CD4-positive, alpha-beta T cell (primary cell): ENCODE results near the gene TIE1. TPM values are rescaled to one million over a fixed set of nuclear protein-coding genes. Genes with fewer than 3 reads are reported as not detected.

Experiments used
- ATAC-seq: fragments of 200-7000 bp; cut with Tn5 transposase; one replicate; pipeline ENCODE4 v1.10.0; 2022; ENCODE audit warnings: mild to moderate bottlenecking; ENCODE audit not compliant: poor library complexity
- CTCF ChIA-PET: fragments of 350-600 bp; sonication (Branson Sonifier 250); formaldehyde crosslinking; loops from one replicate; lab custom pipeline; 2021; ENCODE audit warnings: antibody characterized with exemption, inconsistent platforms; lab: Charles Lee
- POLR2A ChIA-PET: fragments of 350-600 bp; sonication (Branson Sonifier 250); formaldehyde crosslinking; loops from one replicate; lab custom pipeline; 2021; ENCODE audit warnings: antibody characterized with exemption, inconsistent platforms; lab: Charles Lee
- DNase-seq, 14 experiments: peaks; one replicate each; pipeline ENCODE4 v3.0.0-alpha.2; 2013 to 2020; ENCODE audit warnings: mixed read lengths in 2 of 14
- H3K27ac ChIP-seq, 2 donors: one replicate each; pipeline versions ENCODE4 v1.5.1 to v1.7.0; 2013; ENCODE audit warnings: low read length in 2 of 2, low read depth in 1 of 2, mild to moderate bottlenecking in 1 of 2
- H3K27me3 ChIP-seq, 2 experiments: 1 replicate in 1 of 2; 2 replicates in 1 of 2; pipeline versions ENCODE4 v1.6.1 to v1.7.0; 2013; ENCODE audit warnings: low read length in 2 of 2, control low read depth in 1 of 2, mild to moderate bottlenecking in 1 of 2, moderate library complexity in 1 of 2; ENCODE audit not compliant: insufficient read depth in 2 of 2, control insufficient read depth in 1 of 2
- H3K36me3 ChIP-seq: one replicate; pipeline ENCODE4 v1.6.1; 2013; ENCODE audit warnings: low read length, control low read depth; ENCODE audit not compliant: insufficient read depth
- H3K4me1 ChIP-seq: one replicate; pipeline ENCODE4 v1.6.1; 2013; ENCODE audit warnings: low read length, control low read depth; ENCODE audit not compliant: insufficient read depth
- H3K4me3 ChIP-seq: one replicate; pipeline ENCODE4 v1.5.1; 2013; ENCODE audit warnings: mild to moderate bottlenecking, low read length, moderate library complexity
- H3K9me3 ChIP-seq, 2 experiments: 1 replicate in 1 of 2; 2 replicates in 1 of 2; pipeline versions ENCODE4 v1.6.1 to v1.7.0; 2013; ENCODE audit warnings: low read length in 2 of 2, mild to moderate bottlenecking in 2 of 2, control low read depth in 1 of 2, moderate library complexity in 1 of 2; ENCODE audit not compliant: control insufficient read depth in 1 of 2, insufficient read depth in 1 of 2
- H3K27ac Mint-ChIP-seq: one replicate; pipeline ENCODE4 v1.8.0; 2020; ENCODE audit warnings: mixed read lengths
- H3K27me3 Mint-ChIP-seq: one replicate; pipeline ENCODE4 v1.8.0; 2021; ENCODE audit warnings: mixed read lengths
- H3K36me3 Mint-ChIP-seq: one replicate; pipeline ENCODE4 v1.8.0; 2021; ENCODE audit warnings: low read depth, mixed read lengths
- H3K4me1 Mint-ChIP-seq: one replicate; pipeline ENCODE4 v1.8.0; 2021; ENCODE audit warnings: low read depth, mixed read lengths
- H3K4me3 Mint-ChIP-seq: one replicate; pipeline ENCODE4 v1.8.0; 2020; ENCODE audit warnings: mild to moderate bottlenecking, mixed read lengths
- H3K9me3 Mint-ChIP-seq: one replicate; pipeline ENCODE4 v1.8.0; 2020; ENCODE audit warnings: mixed read lengths
- CTCF ChIP-seq: fragments of 200-600 bp; IDR thresholded peaks from one replicate; pipeline ENCODE4 v1.8.0; 2022; ENCODE audit warnings: antibody characterized with exemption, mild to moderate bottlenecking
- intact Hi-C, 2 experiments: fragments of 100-400 bp; cut with DNase I in 1 of 2; cut with micrococcal nuclease in 1 of 2; formaldehyde crosslinking; loops; one replicate each; pipeline versions ENCODE4 v1.15.1 to v1.9.0; 2023 to 2025; cut with DNase I, micrococcal nuclease
- total RNA-seq, 174 experiments: library from RNA in 2 of 174; stranded (reverse) in 2 of 174; gene quantifications; one replicate each; pipeline ENCODE4 v1.2.3 and lab custom pipeline; 2021 to 2026

TIE1 gene
- total RNA-seq, 2 experiments from 2014 or later = not detected

- H3K9me3 Mint-ChIP-seq = no peaks in the 10 kb centered on the region
- POLR2A ChIA-PET = no interaction called here
These were observed 7.6 kb upstream of the TIE1 start for GRCh38 chr1:43293176-43293575.

GRCh38 chr1:43293896-43294760, 6.7 kb upstream of the TIE1 start:
- no peak overlapping the region for H3K4me3 ChIP-seq
- ATAC-seq = no peak
- H3K27me3 Mint-ChIP-seq = no peaks in the 10 kb centered on the region
- no peaks in the 10 kb centered on the region for H3K9me3 ChIP-seq
- no peak for TF ChIP-seq CTCF
- H3K27ac ChIP-seq = no peak overlapping the region
- ChIA-PET CTCF (no interaction called here), POLR2A (interaction anchor here (0.7 kb wide), 1 partner anchor 64 kb away, joined by 3 read pairs; the partner anchor contains the start of gene CDC20)
- H3K4me1 ChIP-seq = peaks cover 17% of the 10 kb centered on the region
- H3K27me3 ChIP-seq = no peaks in the 10 kb centered on the region
- H3K4me1 Mint-ChIP-seq = peaks cover 22% of the 10 kb centered on the region
- no peak for DNase-seq
- peak overlapping the region; percentile 74 for H3K27ac Mint-ChIP-seq
- H3K36me3 ChIP-seq = no peaks in the 10 kb centered on the region
- intact Hi-C loops = no loop called here
- no peaks in the 10 kb centered on the region for H3K9me3 Mint-ChIP-seq
- no peak overlapping the region for H3K4me3 Mint-ChIP-seq
- no peaks in the 10 kb centered on the region for H3K36me3 Mint-ChIP-seq

More at GRCh38 chr1:43293176-43293575, 7.6 kb upstream of the TIE1 start:
- H3K4me1 Mint-ChIP-seq = peaks cover 22% of the 10 kb centered on the region
- no peaks in the 10 kb centered on the region for H3K27me3 Mint-ChIP-seq
- H3K4me3 ChIP-seq = no peak overlapping the region
- H3K27ac ChIP-seq = no peak overlapping the region
- intact Hi-C loops = no loop called here
- TF ChIP-seq CTCF = no peak
- H3K4me1 ChIP-seq = peaks cover 17% of the 10 kb centered on the region
- CTCF ChIA-PET = no interaction called here
- H3K9me3 ChIP-seq = no peaks in the 10 kb centered on the region
- H3K4me3 Mint-ChIP-seq = no peak overlapping the region
- DNase-seq = no peak
- ATAC-seq = no peak
- no peaks in the 10 kb centered on the region for H3K36me3 Mint-ChIP-seq
- no peak overlapping the region for H3K27ac Mint-ChIP-seq
- no peaks in the 10 kb centered on the region for H3K27me3 ChIP-seq
- H3K36me3 ChIP-seq = no peaks in the 10 kb centered on the region

- Histone ChIP-seq H3K4me1 (peaks cover 17% of the 10 kb centered on the region), H3K9me3 (no peaks in the 10 kb centered on the region), H3K4me3 (no peak overlapping the region), H3K27ac (no peak overlapping the region), H3K27me3 (no peaks in the 10 kb centered on the region), H3K36me3 (no peaks in the 10 kb centered on the region)
- ChIA-PET POLR2A (no interaction called here), CTCF (no interaction called here)
- no peaks in the 10 kb centered on the region for H3K36me3 Mint-ChIP-seq
- no peak for ATAC-seq
- no peak for TF ChIP-seq CTCF
- peaks cover 22% of the 10 kb centered on the region for H3K4me1 Mint-ChIP-seq
- H3K27me3 Mint-ChIP-seq = no peaks in the 10 kb centered on the region
- H3K27ac Mint-ChIP-seq = peak overlapping the region; percentile 74
- no peak overlapping the region for H3K4me3 Mint-ChIP-seq
- DNase-seq = no peak
- no peaks in the 10 kb centered on the region for H3K9me3 Mint-ChIP-seq
- intact Hi-C loops = no loop called here
These were observed 6.0 kb upstream of the TIE1 start for GRCh38 chr1:43294761-43295160.
